ENCODE measurements around the gene CALM3.
"Not testable (repeated sequence)": the region's sequence is repeated elsewhere in the genome, so short reads cannot be mapped to it uniquely, and the experiment has no call there.

The CALM3 gene

DNA sequence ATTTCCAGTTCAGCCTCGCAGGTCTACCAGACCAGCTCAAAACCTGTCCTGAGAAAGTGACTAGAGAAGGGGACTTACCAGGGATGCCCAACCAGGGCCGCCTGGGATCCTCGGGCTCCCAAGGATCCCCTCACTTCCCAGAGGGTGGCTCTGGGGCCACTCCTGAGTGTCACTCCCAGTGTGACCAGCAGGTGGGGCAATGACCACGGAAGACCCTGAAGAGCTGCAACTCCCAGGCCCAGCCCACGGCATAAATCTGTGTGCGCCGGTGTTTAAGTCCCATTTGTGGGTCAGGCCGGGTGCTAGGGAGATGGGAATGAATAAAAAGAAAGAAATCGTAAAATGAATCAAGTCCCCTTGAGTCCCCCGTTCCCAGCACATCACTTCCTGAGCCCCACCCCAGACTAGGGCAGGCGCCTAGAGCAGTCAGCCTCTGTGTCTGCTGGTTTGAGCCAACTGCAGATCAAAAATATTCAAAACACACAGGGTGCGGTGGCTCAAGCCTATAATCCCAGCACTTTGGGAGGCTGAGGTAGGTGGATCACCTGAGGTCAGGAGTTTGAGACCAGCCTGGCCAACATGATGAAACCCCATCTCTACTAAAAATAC, 13.1 kb downstream of the CALM3 start:
- DNase-seq = peak in 56 of 58 donors; percentile 15 to 91 (median 73)

DNA sequence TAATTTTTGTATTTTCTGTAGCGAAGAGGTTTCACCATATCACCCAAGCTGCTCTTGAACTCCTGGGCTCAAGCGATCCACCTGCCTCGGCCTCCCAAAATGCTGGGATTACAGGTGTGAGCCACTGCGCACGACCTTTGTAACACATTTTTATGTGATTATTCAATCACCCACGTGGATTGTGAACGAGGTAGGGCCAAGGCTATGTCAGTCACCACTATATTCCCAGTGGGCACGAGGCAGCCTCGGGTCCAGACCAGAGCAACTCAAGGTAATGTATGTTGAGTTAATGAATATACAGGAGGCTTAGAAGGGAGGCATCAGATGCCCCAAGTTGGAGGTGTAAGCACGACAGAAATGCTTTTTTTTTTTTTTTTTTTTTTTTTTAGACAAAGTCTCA, 14.8 kb downstream of the CALM3 start:
- no peak for DNase-seq

DNA sequence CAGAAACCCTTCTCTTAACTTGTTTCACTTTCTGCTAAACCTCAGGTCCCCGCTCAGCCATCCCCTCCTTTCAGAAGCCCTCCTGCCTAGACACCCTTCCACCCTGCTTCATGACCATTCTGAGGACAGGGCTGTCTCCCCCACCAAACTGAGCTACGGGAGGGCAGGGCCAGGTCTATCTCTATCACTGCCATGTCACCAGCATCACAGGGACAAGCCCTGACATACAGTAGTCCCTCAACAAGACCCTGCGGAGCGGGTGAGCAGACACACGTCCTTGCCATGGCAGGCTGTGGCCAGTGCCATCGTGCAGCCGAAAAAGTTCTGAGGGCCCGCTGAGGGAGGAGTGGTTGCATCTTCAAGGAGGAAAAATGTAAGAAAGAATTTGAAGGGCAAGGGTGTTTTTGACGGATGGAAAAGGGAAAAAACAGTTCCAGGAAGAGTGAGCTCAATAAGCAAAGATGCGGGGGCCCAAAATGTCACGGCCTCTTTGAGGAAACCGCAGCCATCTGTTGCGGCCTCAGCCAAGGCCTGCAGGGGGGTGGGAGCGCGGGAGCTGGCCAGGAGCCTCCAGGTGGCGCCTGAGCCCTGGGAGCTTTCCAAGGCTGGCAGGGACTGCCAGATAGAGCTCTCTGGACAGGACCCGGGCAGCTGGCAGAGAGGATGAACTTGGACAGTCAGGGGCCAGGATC, 15.6 kb downstream of the CALM3 start:
- peak in 3 of 58 donors; percentile 8 to 26 (median 22) for DNase-seq

DNA sequence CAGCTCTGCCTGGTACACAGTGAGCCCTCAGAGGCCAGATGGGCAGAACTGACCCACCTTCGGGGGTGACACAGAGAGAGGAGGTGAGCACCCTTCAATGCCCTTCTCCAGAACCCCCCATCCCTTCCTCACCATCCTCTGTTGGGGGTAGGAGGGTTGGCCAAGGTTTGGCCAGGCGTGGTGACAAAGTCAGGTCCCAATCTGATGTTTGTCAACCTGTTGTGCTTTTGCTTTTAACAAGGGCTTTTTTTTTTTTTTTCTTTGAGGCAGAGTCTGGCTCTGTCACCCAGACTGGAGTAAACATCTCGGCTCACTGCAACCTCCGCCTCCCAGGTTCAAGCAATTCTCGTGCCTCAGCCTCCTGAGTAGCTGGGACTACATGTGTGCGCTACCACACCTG, 16.5 kb downstream of the CALM3 start:
- DNase-seq = no peak

DNA sequence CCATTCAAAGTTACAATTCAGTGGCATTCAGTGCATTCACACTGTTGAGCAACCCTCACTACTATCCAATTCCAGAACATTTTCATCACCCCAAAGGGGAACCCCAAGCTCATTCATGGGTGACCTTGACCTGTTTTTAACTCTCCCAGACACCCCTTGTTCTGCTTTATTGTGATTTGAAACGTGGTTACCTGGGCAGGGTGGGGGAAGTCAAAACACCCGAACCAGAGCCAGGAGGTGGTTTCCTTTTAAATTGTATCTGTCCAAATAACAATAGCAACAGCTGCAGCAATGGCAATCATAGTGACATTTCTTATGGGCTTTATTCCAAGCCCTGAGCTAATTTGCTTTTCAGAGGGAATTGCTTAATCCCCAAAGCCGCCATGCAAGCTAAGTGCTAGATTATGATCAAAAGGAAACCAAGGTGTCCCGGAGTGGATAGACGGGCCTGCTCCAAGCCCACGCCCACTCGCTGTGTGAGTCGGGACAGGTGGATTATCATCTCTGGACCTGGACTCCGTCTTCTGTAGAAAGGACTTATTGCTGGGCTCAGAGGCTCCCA, 17.6 kb downstream of the CALM3 start:
- no peak for DNase-seq

DNA sequence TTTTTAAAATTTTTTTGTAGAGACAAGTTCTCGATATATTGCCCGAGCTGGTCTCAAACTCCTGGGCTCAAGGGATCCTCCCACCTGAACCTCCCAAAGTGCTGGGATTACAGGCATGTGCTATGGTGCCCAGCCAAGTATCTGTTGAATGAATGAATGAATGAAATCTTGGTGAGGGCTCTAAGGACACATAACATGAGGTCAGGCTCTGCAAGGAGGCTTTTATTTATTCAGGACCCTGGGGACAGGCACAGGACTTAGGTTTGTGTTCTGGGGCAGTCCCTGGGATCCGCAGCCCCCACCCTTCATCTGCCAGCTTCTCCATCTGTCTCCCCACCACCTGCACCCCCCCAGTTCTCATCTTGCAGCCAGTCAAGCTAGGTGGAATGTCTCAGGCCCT, 19.1 kb downstream of the CALM3 start:
- DNase-seq = no peak

DNA sequence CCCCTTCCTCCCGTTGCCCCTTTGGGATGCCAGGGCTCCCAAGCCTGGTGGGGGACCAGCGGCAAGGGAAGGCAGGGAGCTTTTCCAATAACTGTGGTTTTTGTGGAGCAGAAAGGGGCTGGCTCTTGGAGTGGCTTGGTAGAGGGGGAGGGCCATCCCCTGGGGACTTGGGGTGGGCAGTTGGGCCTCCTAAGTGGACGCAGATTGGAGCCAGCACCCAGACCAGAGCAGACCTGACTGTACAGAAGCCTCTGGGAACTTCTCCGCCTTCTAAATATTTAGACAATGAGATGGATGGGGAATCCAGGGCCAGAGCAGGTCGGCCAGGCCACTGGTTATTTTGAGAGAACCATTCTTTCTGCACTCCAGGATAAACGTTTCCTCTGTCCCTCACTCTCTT, 19.6 kb downstream of the CALM3 start:
- no peak for DNase-seq

DNA sequence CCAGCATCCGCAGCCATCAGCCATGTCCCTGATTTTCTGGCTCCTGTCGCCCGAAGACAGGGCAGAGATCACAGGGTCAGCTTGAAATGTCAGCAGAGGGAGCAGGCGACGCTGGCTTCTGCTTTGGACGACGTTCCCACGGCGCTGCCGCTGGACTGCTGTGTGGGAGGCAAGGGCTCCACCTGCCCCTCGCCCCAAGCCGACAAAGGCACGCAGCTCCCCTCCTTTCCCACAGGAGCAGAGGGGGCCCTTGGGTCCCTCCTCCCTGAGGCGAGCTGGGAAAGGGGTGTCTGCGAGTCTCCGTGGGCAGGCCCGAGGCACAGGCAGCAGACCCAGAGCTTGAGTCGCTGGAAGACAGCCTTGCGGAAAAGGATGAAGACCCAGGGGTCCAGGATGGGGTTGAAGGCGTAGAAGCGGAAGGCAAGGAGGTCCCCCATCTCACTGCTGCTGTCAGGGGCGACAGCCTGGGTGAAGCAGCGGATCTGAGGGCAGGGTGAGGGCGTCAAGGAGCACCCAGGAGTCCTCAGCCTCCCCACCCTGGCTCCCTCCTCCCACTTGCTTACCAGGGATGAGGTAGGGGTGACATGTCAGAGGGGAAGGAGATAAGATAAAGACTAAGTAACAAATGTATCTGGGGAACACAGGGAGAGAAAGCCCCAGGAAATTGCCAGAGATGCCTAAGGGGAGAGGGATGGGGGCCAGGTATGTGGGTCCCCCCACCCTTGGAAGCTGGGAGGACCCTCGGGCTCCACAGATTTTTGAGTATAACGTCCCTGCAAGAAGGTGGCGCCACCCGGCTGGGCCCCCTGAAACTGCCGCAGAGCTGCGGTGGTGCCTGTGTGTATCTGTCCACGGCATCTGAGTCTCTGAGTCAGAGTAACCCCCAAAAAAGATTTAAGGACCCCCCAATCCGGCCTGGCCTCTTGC, 20.3 kb downstream of the CALM3 start:
- DNase-seq = no peak

DNA sequence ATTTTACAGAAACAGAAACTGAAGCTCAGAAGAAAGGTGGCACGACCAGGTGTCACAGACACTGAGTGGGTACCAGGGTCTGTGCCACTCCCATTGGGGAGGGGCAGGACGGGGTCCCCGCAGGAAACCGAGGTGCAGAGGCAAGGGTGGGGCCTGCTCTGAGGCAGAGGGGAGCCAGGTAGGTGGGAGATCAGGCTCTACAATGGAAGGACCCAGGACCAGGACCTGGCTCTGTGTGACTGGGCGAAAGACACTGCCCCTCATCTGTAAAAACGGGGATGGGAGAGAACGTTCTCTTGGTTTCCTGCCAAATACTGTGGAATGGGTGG, 21.0 kb downstream of the CALM3 start:
- DNase-seq = no peak

DNA sequence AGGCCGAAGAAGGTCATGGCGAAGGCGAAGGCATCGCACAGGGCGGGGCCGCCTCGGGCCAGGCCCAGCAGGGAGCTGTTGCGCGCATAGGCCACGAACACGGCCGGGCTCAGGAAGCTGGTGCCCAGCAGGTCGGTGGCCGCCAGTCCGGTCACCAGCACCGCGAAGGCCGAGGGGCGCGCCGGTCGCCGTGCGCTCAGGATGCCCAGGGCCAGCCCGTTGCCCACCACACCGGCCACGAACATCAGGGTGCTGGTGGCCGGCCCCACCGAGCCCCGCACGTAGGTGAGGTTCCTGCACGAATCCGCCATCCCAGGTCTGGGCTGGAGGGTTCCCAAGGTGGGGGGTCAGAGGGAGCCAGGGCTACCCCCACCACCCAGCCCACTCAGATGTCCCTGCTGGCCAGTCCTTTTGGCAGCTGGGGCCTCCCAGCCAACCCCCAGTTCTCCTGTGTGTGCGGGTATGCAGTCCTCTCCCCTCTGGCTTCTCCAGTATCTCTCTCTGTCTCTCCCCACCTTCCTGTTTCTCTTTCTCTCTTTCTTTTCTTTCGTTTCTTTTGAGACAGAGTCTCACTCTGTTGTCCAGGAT, 22.9 kb downstream of the CALM3 start:
- DNase-seq = no peak

DNA sequence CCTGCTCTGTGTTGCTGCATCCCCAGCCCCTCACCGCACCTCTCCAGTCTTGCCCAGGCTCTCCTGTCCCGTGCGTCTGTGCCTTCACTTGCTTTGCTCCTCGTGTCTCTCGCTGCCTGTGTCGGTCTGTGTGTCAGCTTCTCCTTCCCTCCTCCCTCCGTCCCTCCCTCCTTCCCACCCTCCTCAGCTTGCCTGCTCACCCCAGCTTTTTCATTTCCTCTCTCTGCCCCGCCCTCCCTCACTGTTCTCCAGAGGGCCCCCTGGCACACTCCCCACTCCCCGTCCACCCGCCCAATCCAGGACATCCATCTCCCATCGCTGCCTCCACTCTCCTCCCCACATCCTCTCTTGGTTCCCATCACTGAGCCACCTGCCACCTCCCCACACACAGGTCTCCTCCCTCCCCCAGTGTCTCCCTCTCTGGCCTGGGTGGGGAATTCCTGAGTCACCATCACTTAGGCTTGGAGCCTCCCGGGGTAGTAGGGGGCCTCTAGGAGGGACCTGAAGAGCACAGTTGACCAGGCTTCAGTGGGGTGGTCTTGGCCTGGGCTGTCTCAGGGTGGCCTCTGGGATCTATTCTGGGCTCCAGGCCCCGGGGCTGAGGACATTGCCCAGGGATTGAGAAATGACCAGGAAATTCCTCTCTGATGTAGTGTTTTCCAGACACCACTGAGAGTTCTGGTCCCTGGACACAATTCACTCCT, 24.0 kb downstream of the CALM3 start, which contains the start of gene PTGIR:
Gene PTGIR, minus strand, starts transcription at position 132 of the 704 bp plus-strand sequence. CDS start 864 bp downstream, outside the sequence.
- no peak for DNase-seq

DNA sequence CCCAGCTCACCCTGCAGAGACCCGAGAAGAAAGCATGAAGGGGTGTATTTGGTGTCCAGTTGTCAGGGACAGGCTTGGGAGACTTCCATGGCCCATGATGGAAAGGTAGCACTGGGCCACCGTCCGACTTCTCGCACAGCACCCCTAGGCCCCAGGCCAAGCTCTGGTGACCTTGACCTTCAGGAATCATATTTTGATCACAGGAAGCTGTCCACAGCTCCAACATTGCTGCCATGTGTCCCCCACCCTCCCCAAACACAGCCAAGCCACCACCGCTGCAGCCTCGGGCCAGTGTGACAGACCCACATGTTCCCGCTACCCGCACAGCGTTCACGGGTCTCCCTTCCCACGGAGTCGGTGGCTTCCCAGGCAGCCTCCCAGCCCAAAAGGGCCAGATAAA, 24.6 kb downstream of the CALM3 start:
- no peak for DNase-seq

DNA sequence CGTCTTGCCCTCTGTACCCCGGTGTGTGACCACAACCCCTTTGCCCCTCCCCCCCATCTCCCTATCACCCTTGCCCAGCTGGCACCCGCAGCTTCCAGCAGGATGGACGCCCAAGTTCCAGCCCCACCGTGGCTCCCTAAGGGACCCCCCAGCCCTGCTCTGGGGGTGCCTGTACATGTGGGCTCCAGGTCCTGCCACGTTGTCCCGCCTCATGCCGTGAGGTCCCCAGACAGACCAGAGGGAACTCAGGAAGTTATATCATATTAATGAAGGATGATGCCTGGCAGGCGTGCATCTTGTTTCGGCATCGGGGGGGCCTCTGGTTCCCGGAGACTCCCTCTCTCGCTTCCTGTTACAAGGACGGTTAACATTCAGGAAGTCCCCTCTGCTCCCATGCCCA, 25.3 kb downstream of the CALM3 start:
- no peak for DNase-seq

DNA sequence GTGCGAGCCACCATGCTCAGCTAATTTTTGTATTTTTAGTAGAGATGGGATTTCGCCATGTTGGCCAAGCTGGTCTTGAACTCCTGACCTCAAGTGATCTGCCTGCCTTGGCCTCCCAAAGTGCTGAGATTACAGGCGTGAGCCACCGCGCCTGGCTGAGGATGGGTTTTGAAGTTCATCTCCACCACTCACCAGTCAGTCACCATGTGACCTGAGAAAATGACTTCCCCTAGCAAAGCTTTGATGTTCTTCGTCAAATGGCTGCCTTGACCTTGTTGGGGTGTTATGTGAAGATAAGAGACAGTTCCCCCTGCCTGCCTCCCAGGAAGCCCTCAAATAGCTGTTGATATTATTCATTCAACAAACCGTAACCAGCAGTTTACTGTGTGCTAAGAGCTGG, 27.8 kb downstream of the CALM3 start:
- not testable (repeated sequence) for DNase-seq

DNA sequence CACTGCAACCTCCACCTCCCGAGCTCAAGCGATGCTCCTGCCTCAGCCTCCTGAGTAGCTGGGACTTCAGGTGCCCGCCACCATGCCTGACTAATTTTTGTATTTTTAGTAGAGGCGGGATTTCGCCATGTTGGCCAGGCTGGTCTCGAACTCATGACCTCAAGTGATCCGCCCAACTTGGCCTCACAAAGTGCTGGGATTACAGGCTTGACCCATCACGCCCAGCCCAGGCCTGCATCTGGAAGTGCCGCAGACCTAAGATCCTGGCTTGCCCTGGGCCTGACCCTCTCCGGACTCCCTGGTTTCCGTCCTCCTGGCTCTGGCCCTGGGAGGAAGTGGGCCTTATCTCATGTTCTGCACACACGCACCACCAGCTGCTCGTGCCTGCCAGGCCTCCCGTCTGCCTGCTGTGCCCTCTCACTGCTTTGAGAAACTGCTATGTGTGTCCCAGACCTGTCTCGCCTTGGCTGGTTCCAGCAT, 28.5 kb downstream of the CALM3 start:
- no peak for DNase-seq

DNA sequence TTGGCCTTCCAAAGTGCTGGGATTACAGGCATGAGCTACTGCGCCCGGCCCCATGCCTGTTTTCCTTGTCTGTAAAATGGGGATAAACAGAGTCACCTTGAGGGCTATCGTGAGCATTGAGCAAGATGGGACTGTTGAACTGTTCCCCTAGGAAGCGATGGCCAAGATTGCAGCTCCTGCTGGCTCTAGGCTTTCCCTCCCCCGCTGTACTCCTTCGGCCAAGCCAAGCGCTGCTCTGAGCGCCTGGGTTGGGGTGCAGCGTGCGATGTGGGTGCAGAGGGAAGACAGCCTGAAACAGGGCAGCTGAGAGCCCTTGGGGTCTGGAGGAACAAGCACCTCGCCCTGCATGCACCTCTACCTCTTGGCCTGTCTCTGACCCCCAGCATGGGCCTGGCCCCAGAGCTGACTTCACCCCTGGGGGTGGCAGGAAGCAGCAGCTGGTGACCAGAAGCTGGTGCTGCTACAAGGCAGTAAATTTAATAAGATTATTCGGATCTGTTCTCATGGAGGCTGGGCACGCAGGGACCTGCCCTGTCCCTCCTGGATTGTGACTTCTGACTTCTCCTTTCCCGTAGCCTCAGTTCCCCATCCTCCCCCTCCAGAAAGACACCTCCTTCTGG, 29.6 kb downstream of the CALM3 start:
- no peak for DNase-seq

DNA sequence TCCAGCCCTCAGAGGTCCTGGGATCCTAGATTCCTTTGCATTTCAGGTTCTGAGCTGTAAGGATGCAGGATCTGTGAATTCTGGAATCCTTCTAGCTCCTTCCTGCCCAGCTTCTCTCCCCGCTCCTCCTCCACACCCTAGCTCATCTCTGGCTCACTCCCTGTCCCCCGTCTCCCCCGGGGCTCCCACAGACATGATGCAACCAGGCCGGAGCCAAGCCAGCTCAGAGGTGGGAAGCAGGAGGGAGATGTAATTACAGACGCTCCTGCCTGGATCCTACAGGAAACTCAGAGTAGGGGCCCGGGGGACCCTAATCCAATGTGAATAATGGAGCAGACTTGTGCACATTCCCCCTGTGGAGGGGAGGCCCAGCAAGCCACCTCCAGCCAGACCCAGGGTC, 30.4 kb downstream of the CALM3 start:
- DNase-seq = peak in 7 of 58 donors; percentile 4 to 51 (median 15)

DNA sequence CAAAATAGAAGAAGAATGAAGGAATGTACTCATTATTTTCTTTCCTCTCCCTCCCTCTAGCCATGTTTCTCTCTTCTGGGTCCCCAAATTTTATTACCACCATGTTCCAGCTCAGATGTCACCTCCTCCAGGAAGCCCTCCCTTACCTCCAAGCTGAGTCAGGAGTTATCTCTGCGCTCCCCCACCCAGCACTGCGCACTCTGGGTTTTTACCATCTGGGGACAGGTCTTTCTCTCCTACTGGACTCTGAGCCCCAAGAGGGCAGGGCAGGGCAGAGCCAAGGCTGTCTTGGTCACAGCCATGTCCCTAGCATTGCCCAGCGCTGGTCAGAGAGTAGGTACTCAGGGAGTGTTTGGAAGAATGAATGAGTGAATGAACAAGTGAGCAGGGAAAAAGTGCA, 32.0 kb downstream of the CALM3 start:
- no peak for DNase-seq

DNA sequence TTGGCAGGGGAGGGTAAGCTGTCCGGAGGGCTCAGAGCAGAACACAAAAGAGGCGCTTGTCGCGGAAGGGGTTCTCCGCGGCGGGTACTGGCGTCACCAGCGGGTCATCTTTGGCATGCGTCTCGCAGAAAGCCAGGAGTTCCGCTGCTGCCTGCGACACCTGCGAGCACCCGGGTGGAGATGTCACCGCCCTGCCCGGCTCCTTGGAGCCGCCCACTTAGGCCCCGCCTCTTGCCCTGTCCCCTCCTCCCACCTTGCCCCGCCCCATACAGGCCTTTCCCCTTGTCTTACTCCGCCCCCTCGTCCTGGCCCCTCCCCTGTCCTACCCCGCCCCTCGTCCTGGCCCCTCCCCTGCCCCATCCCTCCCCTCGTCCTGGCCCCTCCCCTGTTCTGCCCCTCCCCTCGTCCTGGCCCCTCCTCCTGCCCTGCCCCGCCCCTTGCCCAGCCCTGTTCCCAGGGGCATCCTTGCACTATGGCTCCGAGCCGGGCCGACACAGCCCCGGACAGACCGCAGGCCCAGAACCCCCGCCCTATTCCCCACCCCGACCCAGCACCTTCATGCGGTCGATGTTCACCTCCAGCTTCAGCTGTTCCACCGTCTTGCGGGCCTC, 33.0 kb downstream of the CALM3 start:
- peak in 52 of 58 donors; percentile 16 to 92 (median 70) for DNase-seq

All from anterior cingulate cortex (tissue), 58 donors.